CD4-positive, alpha-beta T cell treated with Interleukin-10 for 1 hour (primary cell): ENCODE measurements around the gene GABRR1.

Source experiments
- DNase-seq: peaks from one replicate; pipeline ENCODE4 v3.0.0-alpha.2; 2020

Gene GABRR1

GRCh38 chr6:89217299-89217910, at the start of gene GABRR1:
Gene GABRR1, minus strand, starts transcription at chr6:89217358. Its CDS starts 36 bp downstream, at chr6:89217322.
- DNase-seq = no peak

DNA sequence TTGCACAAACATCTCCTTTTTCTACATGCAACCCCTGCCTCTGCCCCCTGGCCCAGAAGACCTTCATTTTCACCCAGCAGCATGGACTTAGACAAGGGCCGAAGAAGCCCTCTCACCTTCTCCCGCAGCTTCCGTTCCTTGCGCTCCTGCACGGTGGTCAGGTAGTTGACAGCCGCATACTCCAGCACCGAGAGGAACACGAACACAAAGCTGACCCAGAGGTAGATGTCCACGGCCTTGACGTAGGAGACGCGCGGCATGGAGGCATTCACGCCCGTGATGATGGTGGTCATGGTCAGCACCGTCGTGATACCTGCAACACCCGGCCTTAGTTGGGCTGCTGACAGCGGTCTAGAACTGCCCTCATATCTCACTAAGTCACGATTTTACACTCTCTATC, 47.1 kb upstream of the GABRR1 start:
- no peak for DNase-seq

DNA sequence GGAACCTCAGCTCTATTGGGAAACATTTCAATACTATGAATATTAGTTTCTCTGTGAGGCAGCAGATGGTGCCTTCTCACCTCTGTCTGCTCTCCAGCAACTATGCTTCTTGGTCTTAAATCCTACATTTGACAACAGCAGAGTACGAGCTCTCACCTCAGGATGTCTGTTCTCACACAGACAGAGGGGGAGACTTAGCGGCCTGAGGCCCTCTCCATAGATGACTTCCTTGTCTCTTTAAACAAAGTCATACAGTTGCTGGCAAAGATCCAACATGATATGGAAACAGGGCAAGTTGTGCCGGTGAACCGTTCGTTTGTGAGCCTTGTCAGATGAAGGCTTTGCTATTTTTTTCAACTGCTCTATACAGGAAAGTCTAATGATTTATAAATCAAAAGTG, 43.7 kb upstream of the GABRR1 start:
- no peak for DNase-seq

- DNase-seq = no peak
These were observed 43.2 kb upstream of the GABRR1 start for GRCh38 chr6:89260310-89260709.

- no peak for DNase-seq
These were observed 41.8 kb upstream of the GABRR1 start for GRCh38 chr6:89258912-89259311.

DNA sequence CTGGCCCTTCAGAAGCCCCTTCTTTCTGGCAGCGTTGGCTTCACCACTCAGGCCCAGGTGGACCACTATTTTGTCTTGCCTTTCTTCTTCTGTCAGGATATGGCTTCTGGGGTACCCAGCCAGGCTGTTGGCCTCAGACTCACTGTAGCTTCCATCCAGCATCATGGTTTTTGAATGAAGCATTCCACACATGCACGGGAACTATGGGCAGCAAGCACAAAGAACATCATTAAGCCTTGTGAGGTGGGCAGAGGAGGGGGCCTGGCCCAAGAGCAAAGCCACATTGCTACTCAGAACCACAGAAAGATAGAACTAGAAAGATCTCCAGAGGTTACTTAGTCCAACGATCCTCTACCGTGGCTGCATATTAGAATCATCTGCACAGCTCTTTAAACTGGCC, 40.6 kb upstream of the GABRR1 start:
- DNase-seq = no peak

DNA sequence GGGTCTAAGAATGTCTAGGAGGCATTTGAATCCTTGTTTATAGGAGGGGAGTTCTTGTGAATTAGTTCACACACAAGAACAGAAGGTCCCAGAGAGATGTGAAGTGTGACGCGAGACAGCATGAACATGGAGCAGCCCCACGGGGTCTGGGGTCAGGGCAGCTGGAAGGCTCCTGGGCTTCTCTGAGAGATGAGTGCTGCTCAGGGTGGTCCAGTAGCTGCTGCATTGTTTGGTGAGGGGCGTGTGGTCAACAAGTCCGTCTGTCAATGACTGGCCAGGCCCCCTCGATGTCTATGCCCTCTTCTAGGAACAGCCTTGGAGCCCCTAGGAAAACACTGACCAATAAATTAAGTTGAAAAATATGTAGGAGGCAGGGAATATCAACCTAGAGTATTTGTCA, 40.2 kb upstream of the GABRR1 start:
- no peak for DNase-seq

DNA sequence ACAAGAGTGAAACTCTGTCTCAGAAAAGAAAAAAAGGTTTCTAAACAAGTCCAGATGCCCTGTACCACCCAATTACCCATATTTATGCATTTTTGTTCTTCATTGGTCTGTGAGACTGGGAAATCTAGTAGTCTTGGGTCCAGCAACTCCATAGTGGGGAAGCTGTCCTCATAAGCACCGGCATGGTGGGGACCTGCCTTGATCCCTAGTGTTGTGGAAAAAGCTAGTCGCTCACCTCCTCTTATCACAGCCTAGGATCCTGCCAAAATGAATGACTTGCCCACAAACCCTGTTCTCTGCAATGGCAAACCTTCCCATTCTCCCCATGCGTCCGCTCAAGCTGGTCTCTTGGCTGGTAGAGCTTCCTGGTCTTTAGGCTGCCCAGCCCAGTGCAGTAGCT, 38.3 kb upstream of the GABRR1 start:
- no peak for DNase-seq

- no peak for DNase-seq
These were observed 37.4 kb upstream of the GABRR1 start for GRCh38 chr6:89254569-89254968.

GRCh38 chr6:89252907-89253306, 35.7 kb upstream of the GABRR1 start:
- no peak for DNase-seq

DNA sequence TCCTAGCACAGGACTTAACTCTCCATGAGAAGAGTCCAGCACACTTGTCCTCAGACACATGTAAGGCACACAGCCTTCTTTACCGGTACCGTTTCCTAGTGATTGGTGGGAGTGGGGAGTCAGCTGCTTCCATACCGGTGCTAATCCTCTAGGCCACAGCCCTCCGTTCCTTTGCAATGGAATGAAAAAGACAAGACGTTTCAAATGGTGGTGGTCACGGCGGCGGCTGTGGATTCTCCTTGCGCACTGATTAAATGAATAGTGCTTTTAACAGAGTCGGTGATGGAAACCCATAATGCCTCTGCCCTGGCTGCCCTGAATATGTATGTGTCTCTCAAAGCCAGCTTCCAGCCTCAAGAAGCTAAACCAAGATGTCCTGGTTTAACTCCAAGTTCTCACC, 34.8 kb upstream of the GABRR1 start:
- DNase-seq = no peak

DNA sequence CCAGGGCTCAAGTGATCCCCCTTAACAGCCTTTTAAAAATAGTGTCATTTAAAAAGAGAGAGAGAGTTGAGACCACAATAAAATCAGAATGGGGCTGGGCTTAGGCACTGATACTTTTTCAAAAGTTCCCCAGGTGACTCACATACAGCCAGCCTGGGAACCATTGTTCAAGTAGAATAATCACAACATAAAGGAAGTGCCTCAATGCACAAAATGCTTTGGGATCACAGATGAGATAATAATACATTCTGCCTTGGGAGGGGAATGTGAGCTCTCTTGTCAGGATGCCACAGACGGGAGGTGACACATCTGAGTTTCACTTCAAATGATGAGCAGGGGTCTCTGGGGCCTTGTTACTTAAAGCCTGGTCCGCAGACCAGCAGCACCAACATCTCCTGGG, 34.0 kb upstream of the GABRR1 start:
- no peak for DNase-seq

GRCh38 chr6:89250239-89250638, 33.1 kb upstream of the GABRR1 start:
- no peak for DNase-seq

GRCh38 chr6:89244241-89244985, 27.3 kb upstream of the GABRR1 start:
- no peak for DNase-seq

- DNase-seq = no peak
These were observed 26.1 kb upstream of the GABRR1 start for GRCh38 chr6:89243331-89243629.

DNA sequence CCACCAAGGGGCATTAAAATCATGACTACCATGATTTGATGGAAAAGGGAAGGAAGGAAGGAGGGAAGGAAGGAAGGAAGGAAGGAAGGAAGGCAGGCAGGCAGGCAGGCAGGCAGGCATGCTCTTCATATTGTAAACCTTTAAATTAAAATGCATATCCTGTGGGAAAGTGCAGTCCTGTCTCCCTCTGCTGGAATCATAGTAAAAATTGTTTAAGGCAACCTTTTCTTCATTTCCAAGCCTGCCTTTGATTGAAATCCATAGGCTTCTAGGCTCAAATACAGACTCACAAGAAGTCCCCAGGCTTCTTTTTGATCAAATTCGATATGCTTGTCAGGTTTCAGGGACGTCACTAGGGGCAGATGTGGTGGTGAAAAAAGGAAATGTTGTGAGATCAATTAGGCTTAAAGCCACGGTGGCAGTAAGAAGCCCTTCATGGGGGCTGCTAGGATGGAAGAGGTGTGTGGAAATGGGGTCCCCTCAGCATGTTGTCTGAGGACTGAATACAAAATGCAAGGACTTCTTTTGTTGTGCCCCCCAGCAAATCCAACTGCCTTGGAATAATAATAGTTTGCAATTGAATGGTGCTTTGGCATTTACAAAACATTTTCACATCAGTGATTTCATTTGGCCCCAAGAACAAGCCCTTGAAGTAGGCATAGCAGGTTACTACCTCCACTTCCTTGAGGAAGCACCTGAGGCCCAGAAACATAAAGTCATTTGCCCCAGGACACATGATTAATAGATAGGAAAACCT, 25.6 kb upstream of the GABRR1 start:
- peak; percentile 46 for DNase-seq

GRCh38 chr6:89239338-89239737, 22.2 kb upstream of the GABRR1 start:
- peak; percentile 48 for DNase-seq

- no peak for DNase-seq
These were observed 20.0 kb upstream of the GABRR1 start for GRCh38 chr6:89237158-89237557.

GRCh38 chr6:89233605-89234004, 16.4 kb upstream of the GABRR1 start:
- peak; percentile 12 for DNase-seq

DNA sequence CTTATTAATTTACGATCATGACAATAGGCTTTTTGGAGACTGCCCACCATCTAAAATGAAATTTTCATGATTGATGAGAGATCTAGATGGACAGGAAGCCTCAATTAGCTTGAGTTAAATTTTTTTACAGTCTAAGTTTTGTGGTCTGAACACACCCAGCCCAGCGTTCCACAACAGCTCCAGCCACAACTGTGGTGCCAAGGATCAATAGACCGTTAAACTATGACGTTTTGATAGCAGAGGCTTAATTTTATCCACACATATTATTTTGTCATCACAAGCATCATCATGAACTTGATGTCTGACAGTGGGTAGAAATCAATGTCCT, 5.5 kb upstream of the GABRR1 start:
- DNase-seq = no peak

- no peak for DNase-seq
These were observed 5.0 kb upstream of the GABRR1 start for GRCh38 chr6:89221971-89222711.

DNA sequence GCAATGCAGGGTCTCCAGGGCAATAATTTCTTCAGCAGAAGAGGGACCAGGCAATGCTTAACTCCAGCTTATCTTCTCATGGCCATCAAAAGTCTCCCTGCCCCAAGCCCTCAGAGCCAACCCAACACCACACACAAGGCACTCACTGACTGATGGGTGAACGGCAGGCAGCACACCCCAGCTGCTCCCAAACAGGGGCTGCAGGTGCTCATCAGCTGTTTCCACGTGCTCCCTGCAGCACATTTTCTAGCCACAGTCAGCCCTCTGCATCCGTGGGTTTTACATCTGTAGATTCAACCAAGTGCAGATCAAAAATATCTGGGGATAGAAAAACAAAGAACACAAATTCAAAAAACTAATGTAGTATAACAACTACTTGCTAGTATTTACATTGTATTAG, 4.0 kb upstream of the GABRR1 start:
- DNase-seq = no peak

DNA sequence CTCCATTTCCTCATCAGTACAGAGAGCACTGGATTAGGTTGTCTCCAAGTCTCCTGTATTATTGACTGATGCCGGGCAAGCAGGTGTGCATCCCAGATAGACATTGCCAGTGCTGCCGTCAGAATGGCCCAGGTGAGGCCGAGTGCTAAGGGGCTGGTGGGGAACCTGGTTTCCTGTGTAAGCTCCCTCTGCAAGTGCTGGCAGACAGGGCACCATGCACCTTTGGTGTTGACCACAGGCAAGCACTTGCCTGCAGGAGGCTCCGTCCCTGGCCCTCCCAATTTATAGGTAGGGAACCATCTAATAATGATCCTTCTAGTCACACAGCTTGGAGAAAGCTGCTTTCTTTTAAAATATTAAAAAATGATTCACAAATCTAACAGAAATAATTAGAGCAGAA, 747 bp downstream of the GABRR1 start:
- DNase-seq = no peak

DNA sequence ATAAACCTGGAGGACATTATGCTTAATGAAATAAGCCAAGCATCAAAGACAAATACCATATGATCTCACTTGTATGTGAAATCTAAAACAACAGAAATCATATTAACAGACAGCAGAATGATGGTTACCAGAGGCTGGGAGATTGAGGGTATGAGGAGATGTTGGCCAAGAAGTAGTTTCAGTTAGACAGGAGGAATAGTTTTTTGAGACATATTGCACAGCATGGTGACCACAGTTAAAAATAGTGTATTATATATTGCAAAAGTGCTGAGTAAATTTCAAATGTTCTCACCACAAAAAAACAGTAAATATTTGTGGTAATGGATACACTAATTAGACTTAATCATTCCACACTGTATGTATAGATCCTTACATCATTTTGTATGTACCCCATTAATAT, 1.8 kb downstream of the GABRR1 start:
- no peak for DNase-seq
